Upper lobe of left lung (tissue), 6 donors: ENCODE measurements around the gene ADCK2. TPM values are rescaled to one million over a fixed set of nuclear protein-coding genes. Genes with fewer than 3 reads are reported as not detected.

Source experiments
- ATAC-seq, 2 donors: fragments of 200-7000 bp; cut with Tn5 transposase; one replicate each; pipeline ENCODE4 v1.9.1; 2022; ENCODE audit warnings: mild to moderate bottlenecking in 2 of 2, moderate library complexity in 2 of 2; ENCODE audit not compliant: low FRiP score in 2 of 2
- DNase-seq, 2 donors: peaks; one replicate each; pipeline ENCODE4 v3.0.0-alpha.2; 2019 to 2020
- H3K27ac ChIP-seq, 4 donors: fragments of 200-600 bp; sonication (generic); one replicate each; pipeline ENCODE4 v1.5.1; 2016 to 2019
- H3K27me3 ChIP-seq, 4 donors: fragments of 200-600 bp; sonication (generic); one replicate each; pipeline ENCODE4 v1.5.1; 2017 to 2019
- H3K36me3 ChIP-seq, 4 donors: fragments of 200-600 bp; sonication (generic); one replicate each; pipeline ENCODE4 v1.5.1; 2016 to 2019
- H3K4me1 ChIP-seq, 4 donors: fragments of 200-600 bp; sonication (generic); one replicate each; pipeline ENCODE4 v1.5.1; 2018 to 2019
- H3K4me3 ChIP-seq, 4 donors: fragments of 200-600 bp; sonication (generic); one replicate each; pipeline ENCODE4 v1.5.1; 2017 to 2019; ENCODE audit warnings: mild to moderate bottlenecking in 2 of 4, moderate library complexity in 1 of 4
- H3K9me3 ChIP-seq, 4 donors: fragments of 200-600 bp; sonication (generic); one replicate each; pipeline ENCODE4 v1.5.1; 2018 to 2019
- EP300 ChIP-seq, 4 donors: sonication (generic); formaldehyde crosslinking; IDR thresholded peaks; one replicate each; pipeline ENCODE4 v1.5.1; 2017; ENCODE audit warnings: antibody characterized with exemption in 4 of 4, control low read depth in 2 of 4
- POLR2A ChIP-seq, 4 donors: fragments of 450-650 bp; IDR thresholded peaks; one replicate each; pipeline ENCODE4 v1.5.1; 2016 to 2017; ENCODE audit warnings: antibody characterized with exemption in 4 of 4, mild to moderate bottlenecking in 2 of 4
- POLR2AphosphoS5 ChIP-seq, 2 donors: sonication (generic); formaldehyde crosslinking; IDR thresholded peaks; one replicate each; pipeline ENCODE4 v1.5.1; 2017; ENCODE audit warnings: antibody characterized with exemption in 2 of 2
- WGBS, 2 donors: methylation state at CpG; one replicate each; pipeline ENCODE4 v1.1.5; 2017 to 2018; 5-methylcytosine and 5-hydroxymethylcytosine counted together
- total RNA-seq, 6 donors: library from RNA; depleted of rRNA in 4 of 6; stranded (reverse); fragments of >200 nt in 4 of 6; gene quantifications; one replicate each; pipeline versions ENCODE4 v1.1.0 to v1.2.1, GENCODE V29; 2016 to 2021
- TF ChIP-seq, protein P1 (sequence below), 6 experiments: fragments of 450-650 bp in 4 of 6; fragments of 200-600 bp in 2 of 6; sonication (generic) in 2 of 6; IDR thresholded peaks; one replicate each; pipeline ENCODE4 v1.5.1; 2016 to 2019; ENCODE audit warnings: antibody characterized with exemption in 6 of 6
- donor health status: DM: no; HTN: no; CAD: no; lungs with moderate emphysema.
- donor health status: DM: no; HTN: yes; CAD: no; lungs with severe emphysema.

Gene ADCK2
- total RNA-seq, 6 donors from 2014 or later = 19.4 to 39.8 (median 30.0) TPM

DNA sequence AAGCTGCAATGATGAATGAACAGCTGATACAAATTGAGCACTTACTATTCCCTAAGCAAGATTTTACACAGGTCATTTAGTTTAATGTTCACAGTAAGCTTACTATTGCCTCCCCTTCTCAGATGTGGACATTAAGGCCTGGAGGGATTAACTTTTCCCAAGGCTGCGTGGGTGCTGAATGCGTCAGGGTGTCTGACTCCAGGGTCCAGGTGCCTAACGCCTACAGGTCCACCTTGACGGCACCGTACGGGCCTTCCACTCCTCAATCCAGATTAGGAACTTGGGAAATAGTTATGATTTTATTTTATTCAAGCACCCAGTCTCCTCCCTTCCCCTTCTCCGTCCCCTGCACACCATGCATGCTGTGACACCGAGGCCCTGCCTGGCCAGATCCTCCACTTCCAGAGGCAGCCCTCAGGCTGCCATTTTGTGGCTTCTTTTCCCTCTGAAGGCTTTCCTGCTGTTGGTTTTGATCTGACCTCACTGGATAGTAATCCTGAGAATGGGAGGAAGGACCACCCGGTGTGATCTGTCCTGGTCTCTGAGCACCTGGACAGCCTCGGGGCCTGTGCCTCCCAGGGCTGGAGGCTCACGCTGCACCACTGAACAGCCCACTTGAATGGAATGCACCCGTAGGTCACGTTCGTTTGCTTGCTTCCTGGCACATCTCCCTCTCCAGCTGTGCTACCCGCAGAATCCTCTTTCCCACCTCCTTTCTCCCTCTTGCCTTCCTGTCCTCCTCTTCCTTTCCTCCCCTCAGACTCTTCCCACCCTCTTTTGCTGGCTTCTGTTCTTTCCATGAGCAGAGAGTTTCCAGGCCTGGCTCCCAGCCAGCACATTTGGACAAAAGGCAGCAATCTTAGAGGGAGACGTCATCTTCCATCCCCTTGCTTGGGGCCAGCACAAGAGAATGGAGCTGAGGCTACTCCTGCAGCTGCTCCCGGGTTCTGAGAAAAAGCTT, 46.6 kb upstream of the ADCK2 start:
- TF ChIP-seq POLR2AphosphoS5 (IDR thresholded peaks at IDR 0.05) (no peak), POLR2A (IDR thresholded peaks at IDR 0.05) (no peak), EP300 (IDR thresholded peaks at IDR 0.05) (no peak)
- TF ChIP-seq, protein P1, sequence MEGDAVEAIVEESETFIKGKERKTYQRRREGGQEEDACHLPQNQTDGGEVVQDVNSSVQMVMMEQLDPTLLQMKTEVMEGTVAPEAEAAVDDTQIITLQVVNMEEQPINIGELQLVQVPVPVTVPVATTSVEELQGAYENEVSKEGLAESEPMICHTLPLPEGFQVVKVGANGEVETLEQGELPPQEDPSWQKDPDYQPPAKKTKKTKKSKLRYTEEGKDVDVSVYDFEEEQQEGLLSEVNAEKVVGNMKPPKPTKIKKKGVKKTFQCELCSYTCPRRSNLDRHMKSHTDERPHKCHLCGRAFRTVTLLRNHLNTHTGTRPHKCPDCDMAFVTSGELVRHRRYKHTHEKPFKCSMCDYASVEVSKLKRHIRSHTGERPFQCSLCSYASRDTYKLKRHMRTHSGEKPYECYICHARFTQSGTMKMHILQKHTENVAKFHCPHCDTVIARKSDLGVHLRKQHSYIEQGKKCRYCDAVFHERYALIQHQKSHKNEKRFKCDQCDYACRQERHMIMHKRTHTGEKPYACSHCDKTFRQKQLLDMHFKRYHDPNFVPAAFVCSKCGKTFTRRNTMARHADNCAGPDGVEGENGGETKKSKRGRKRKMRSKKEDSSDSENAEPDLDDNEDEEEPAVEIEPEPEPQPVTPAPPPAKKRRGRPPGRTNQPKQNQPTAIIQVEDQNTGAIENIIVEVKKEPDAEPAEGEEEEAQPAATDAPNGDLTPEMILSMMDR (IDR thresholded peaks at IDR 0.05) = no peak
- H3K27me3 ChIP-seq = no peaks in the 10 kb centered on the region
- peaks cover 8 to 16% (median 9%) of the 10 kb centered on the region in 4 donors for H3K4me1 ChIP-seq
- WGBS, 2 donors = 61 to 70% methylated on average over 17 of the region's 17 CpGs
- H3K9me3 ChIP-seq = no peaks in the 10 kb centered on the region
- ATAC-seq = peak; percentile 54 to 88
- no peaks in the 10 kb centered on the region for H3K36me3 ChIP-seq
- peak overlapping the region in 2 of 4 donors; percentile 48 to 65 for H3K27ac ChIP-seq
- DNase-seq = peak in 1 of 2 donors; percentile 46
- H3K4me3 ChIP-seq = no peak overlapping the region

GRCh38 chr7:140631021-140631420, 41.7 kb upstream of the ADCK2 start:
- peak in 1 of 2 donors; percentile 48 for ATAC-seq
- H3K27ac ChIP-seq = peak overlapping the region; percentile 13 to 49 (median 39)

GRCh38 chr7:140631602-140632001, 41.1 kb upstream of the ADCK2 start:
- Histone ChIP-seq H3K27me3 (no peaks in the 10 kb centered on the region), H3K36me3 (no peaks in the 10 kb centered on the region), H3K9me3 (no peaks in the 10 kb centered on the region), H3K4me1 (peaks cover 8 to 19% (median 12%) of the 10 kb centered on the region in 4 donors), H3K4me3 (no peak overlapping the region), H3K27ac (peak overlapping the region; percentile 2 to 49 (median 39))
- ATAC-seq (peak in 1 of 2 donors; percentile 3), DNase-seq (no peak)
- WGBS, 2 donors = 74 to 82% methylated on average over 7 of the region's 7 CpGs
- TF ChIP-seq EP300 (IDR thresholded peaks at IDR 0.05) (no peak), POLR2AphosphoS5 (IDR thresholded peaks at IDR 0.05) (no peak), POLR2A (IDR thresholded peaks at IDR 0.05) (no peak)
- TF ChIP-seq, protein P1 (IDR thresholded peaks at IDR 0.05) = no peak

More at GRCh38 chr7:140631021-140631420, 41.7 kb upstream of the ADCK2 start:
- WGBS, 2 donors = 67 to 73% methylated on average over 6 of the region's 6 CpGs
- Histone ChIP-seq H3K27me3 (no peaks in the 10 kb centered on the region), H3K4me1 (peaks cover 8 to 20% (median 11%) of the 10 kb centered on the region in 4 donors), H3K36me3 (no peaks in the 10 kb centered on the region), H3K9me3 (no peaks in the 10 kb centered on the region), H3K4me3 (no peak overlapping the region)
- no peak for DNase-seq
- TF ChIP-seq POLR2AphosphoS5 (IDR thresholded peaks at IDR 0.05) (no peak), POLR2A (IDR thresholded peaks at IDR 0.05) (no peak)
- TF ChIP-seq, protein P1 (IDR thresholded peaks at IDR 0.05) = no peak

GRCh38 chr7:140635345-140635744, 37.4 kb upstream of the ADCK2 start:
- no peaks in the 10 kb centered on the region for H3K36me3 ChIP-seq
- 35 to 60% methylated on average over 5 of the region's 5 CpGs for WGBS, 2 donors
- H3K27me3 ChIP-seq = peaks cover 0 to 8% (median 4%) of the 10 kb centered on the region in 4 donors
- TF ChIP-seq POLR2AphosphoS5 (IDR thresholded peaks at IDR 0.05) (no peak), EP300 (IDR thresholded peaks at IDR 0.05) (no peak)
- TF ChIP-seq, protein P1 (IDR thresholded peaks at IDR 0.05) = no peak
- H3K4me3 ChIP-seq = no peak overlapping the region
- no peak for ATAC-seq
- peaks cover 10 to 22% (median 18%) of the 10 kb centered on the region in 4 donors for H3K4me1 ChIP-seq
- no peaks in the 10 kb centered on the region for H3K9me3 ChIP-seq
- no peak for DNase-seq
- peak overlapping the region in 3 of 4 donors; percentile 2 to 48 (median 25) for H3K27ac ChIP-seq
